DND-41 (cell line): ENCODE measurements around the gene DLG2.

Source experiments
- ATAC-seq: fragments of 200-7000 bp; cut with Tn5 transposase; 3 replicates; pipeline ENCODE4 v1.9.1; 2021; ENCODE audit warnings: low read depth; ENCODE audit not compliant: insufficient read depth
- DNase-seq: peaks from one replicate; pipeline ENCODE4 v3.0.0-alpha.2; 2020
- H2AFZ ChIP-seq: 2 replicates; pipeline ENCODE4 v1.6.0; 2012; ENCODE audit warnings: low read depth, low read length
- H3K27ac ChIP-seq: 2 replicates; pipeline ENCODE4 v1.5.1; 2012; ENCODE audit warnings: low read length, inconsistent platforms
- H3K27me3 ChIP-seq: fragments of 200-600 bp; sonication (generic); 2 replicates; pipeline ENCODE4 v1.6.0; 2012; ENCODE audit warnings: low read length, mild to moderate bottlenecking, inconsistent platforms; ENCODE audit not compliant: insufficient read depth, poor library complexity
- H3K36me3 ChIP-seq: 2 replicates; pipeline ENCODE4 v1.5.1; 2012; ENCODE audit warnings: low read length, inconsistent platforms; ENCODE audit not compliant: insufficient read depth
- H3K4me1 ChIP-seq: 2 replicates; pipeline ENCODE4 v1.5.1; 2012; ENCODE audit warnings: mild to moderate bottlenecking, low read length; ENCODE audit not compliant: insufficient read depth
- H3K4me2 ChIP-seq: 2 replicates; pipeline ENCODE4 v1.6.0; 2012; ENCODE audit warnings: mild to moderate bottlenecking, moderate library complexity, low read length, inconsistent platforms; ENCODE audit not compliant: insufficient read depth
- H3K4me3 ChIP-seq, 2 experiments: fragments of 200-600 bp in 1 of 2; shearing (Covaris generic) in 1 of 2; 2 replicates each; pipeline ENCODE4 v1.5.1; 2012 to 2016; ENCODE audit warnings: inconsistent platforms in 2 of 2, low read length in 2 of 2, mild to moderate bottlenecking in 2 of 2, low read depth in 1 of 2, moderate library complexity in 1 of 2
- H3K79me2 ChIP-seq: 2 replicates; pipeline ENCODE4 v1.6.0; 2012; ENCODE audit warnings: low read length, inconsistent platforms; ENCODE audit not compliant: insufficient read depth
- H3K9ac ChIP-seq: 2 replicates; pipeline ENCODE4 v1.6.0; 2012; ENCODE audit warnings: low read depth, mild to moderate bottlenecking, inconsistent platforms, low read length, moderate library complexity
- H3K9me3 ChIP-seq: 2 replicates; pipeline ENCODE4 v1.5.1; 2012; ENCODE audit warnings: low read length, moderate library complexity, mild to moderate bottlenecking, inconsistent platforms; ENCODE audit not compliant: insufficient read depth, severe bottlenecking
- H4K20me1 ChIP-seq: 2 replicates; pipeline ENCODE4 v1.6.0; 2012; ENCODE audit warnings: low read length; ENCODE audit not compliant: insufficient read depth
- CTCF ChIP-seq: IDR thresholded peaks from 2 replicates; pipeline ENCODE4 v1.5.1; 2012; ENCODE audit warnings: borderline replicate concordance, low read length, moderate library complexity, mild to moderate bottlenecking; ENCODE audit not compliant: poor library complexity, severe bottlenecking; ENCODE audit errors: extremely low read depth
- EZH2 ChIP-seq: IDR thresholded peaks from 3 replicates; pipeline ENCODE4 v1.6.1; 2012; ENCODE audit warnings: borderline replicate concordance, low read depth, mild to moderate bottlenecking, moderate library complexity, low read length, inconsistent platforms; ENCODE audit not compliant: severe bottlenecking

The DLG2 gene

DNA sequence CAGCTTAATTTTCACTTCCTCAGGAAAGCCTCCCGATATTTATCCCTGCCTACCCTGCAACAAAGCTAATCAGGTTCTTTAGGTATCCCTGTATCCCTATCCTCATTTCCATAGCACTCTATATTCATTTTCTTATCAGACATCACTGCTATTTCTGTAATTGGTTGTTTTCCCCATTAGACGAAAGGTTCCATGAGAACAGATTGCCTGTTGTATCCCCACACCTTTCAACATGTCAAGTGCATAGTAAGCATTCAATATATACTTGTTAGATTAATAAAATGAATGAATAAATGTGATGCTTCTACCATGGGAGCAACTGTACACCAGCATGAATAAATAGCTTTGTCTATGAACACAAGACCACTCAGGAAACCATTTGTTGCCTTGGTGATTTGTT, 499.8 kb downstream of the DLG2 start:
- Histone ChIP-seq H3K4me3 (no peak overlapping the region), H3K9ac (no peak overlapping the region), H3K79me2 (no peaks in the 10 kb centered on the region), H4K20me1 (no peaks in the 10 kb centered on the region), H3K27ac (no peak overlapping the region), H3K36me3 (no peaks in the 10 kb centered on the region), H2AFZ (no peak overlapping the region), H3K27me3 (no peaks in the 10 kb centered on the region), H3K9me3 (no peaks in the 10 kb centered on the region), H3K4me1 (no peaks in the 10 kb centered on the region), H3K4me2 (no peak overlapping the region)
- DNase-seq (no peak), ATAC-seq (no peak)
- TF ChIP-seq CTCF: no peak
- no peak for TF ChIP-seq EZH2

DNA sequence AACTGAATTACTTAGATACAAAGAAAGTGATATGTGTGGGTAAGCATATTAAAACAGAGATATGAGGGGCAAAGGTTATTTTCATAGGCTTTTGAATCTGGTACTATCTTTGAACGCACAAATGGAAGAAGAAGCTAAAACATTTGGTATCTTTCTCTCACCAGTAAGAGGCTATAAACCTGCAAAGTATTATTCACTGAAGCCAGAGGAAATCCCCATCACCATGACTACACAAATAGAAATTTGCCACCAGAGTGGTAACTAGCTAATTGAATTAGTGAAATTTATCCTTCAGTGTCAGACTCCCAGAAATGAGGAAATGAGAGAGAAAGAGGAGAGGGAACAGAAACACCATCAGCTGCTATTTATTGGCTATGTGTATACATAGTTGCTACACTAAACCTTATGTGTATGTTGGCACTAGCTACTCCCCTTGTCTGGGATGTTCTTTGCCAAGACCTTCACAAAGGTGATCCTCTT, 503.4 kb downstream of the DLG2 start:
- Histone ChIP-seq H3K9me3 (no peaks in the 10 kb centered on the region), H3K4me2 (no peak overlapping the region), H3K4me1 (no peaks in the 10 kb centered on the region), H3K36me3 (no peaks in the 10 kb centered on the region), H4K20me1 (no peaks in the 10 kb centered on the region), H2AFZ (no peak overlapping the region), H3K79me2 (no peaks in the 10 kb centered on the region), H3K4me3 (no peak overlapping the region), H3K27ac (no peak overlapping the region), H3K27me3 (no peaks in the 10 kb centered on the region), H3K9ac (no peak overlapping the region)
- ATAC-seq: no peak
- TF ChIP-seq CTCF (no peak), EZH2 (no peak)
- no peak for DNase-seq

DNA sequence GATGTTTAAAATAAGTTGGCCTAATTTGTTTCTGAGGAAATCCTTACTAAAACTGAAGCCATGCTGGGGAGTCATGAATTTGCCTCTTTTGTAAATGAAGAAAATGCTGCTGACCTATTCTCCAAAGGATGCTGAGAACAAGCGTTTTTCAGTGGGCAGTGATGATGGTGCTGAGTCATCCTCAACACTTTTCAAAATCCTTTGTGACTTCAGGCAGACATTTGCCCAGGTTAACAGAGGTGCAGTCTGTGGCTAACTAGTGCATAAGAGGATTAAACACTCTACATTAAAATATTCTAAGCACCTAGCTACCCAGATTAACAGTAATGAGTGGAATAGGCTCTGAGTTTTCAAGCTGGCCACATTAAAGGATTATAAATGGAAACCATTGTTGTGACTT, 509.0 kb downstream of the DLG2 start:
- DNase-seq (no peak), ATAC-seq (no peak)
- Histone ChIP-seq H3K4me1 (no peaks in the 10 kb centered on the region), H3K79me2 (no peaks in the 10 kb centered on the region), H3K4me3 (no peak overlapping the region), H3K27me3 (no peaks in the 10 kb centered on the region), H3K9ac (no peak overlapping the region), H3K27ac (no peak overlapping the region), H3K9me3 (no peaks in the 10 kb centered on the region), H3K4me2 (no peak overlapping the region), H3K36me3 (no peaks in the 10 kb centered on the region), H4K20me1 (no peaks in the 10 kb centered on the region), H2AFZ (no peak overlapping the region)
- TF ChIP-seq CTCF: no peak
- no peak for TF ChIP-seq EZH2

DNA sequence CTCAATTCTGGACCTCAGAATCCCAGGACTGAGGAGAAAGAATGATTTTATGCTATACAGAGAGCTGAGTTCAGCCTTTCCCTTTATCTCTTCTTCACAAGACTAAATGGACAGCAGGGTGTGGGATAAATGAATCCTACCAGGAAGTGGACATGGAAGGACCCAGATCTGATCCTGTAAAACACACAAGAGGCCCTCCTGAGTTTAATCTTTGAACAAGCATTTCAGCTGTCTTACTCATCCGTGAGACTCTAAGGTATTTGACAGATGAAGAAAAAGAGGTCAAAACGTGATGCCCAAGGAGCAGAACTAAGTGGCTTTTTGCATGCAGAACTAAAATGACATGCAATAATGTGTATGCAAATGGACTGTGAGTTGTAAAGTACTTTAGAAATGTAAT, 511.3 kb downstream of the DLG2 start:
- Histone ChIP-seq H4K20me1 (no peaks in the 10 kb centered on the region), H2AFZ (no peak overlapping the region), H3K79me2 (no peaks in the 10 kb centered on the region), H3K9ac (no peak overlapping the region), H3K4me3 (no peak overlapping the region), H3K4me2 (no peak overlapping the region), H3K27me3 (no peaks in the 10 kb centered on the region), H3K36me3 (no peaks in the 10 kb centered on the region), H3K27ac (no peak overlapping the region), H3K9me3 (no peaks in the 10 kb centered on the region), H3K4me1 (no peaks in the 10 kb centered on the region)
- ATAC-seq (no peak), DNase-seq (no peak)
- TF ChIP-seq CTCF (no peak), EZH2 (no peak)
